Sigmoid colon (tissue), 7 donors: Measurements from ENCODE around the gene GSS. TPM values are rescaled to one million over a fixed set of nuclear protein-coding genes. Genes with fewer than 3 reads are reported as not detected.

Source experiments
- DNase-seq: peaks from one replicate; pipeline ENCODE4 v3.0.0-alpha.2; 2019
- H3K27ac ChIP-seq, 4 donors: fragments of 200-600 bp; sonication (generic); one replicate each; pipeline ENCODE4 v1.5.1; 2016 to 2019; ENCODE audit warnings: mild to moderate bottlenecking in 1 of 4
- H3K27me3 ChIP-seq, 3 donors: fragments of 200-600 bp; sonication (generic); one replicate each; pipeline ENCODE4 v1.5.1; 2019; ENCODE audit warnings: mild to moderate bottlenecking in 1 of 3
- H3K36me3 ChIP-seq, 4 donors: fragments of 200-600 bp; sonication (generic); one replicate each; pipeline ENCODE4 v1.5.1; 2016 to 2019
- H3K4me1 ChIP-seq, 4 donors: fragments of 200-600 bp; sonication (generic); one replicate each; pipeline ENCODE4 v1.5.1; 2017 to 2019
- H3K4me3 ChIP-seq, 4 donors: fragments of 200-600 bp; sonication (generic); one replicate each; pipeline ENCODE4 v1.5.1; 2017 to 2019; ENCODE audit warnings: mild to moderate bottlenecking in 2 of 4, moderate library complexity in 1 of 4
- H3K9me3 ChIP-seq, 4 donors: fragments of 200-600 bp in 3 of 4; sonication (generic) in 3 of 4; one replicate each; pipeline versions ENCODE4 v1.5.1 to v1.6.1; 2013 to 2019
- EP300 ChIP-seq, 4 donors: sonication (generic); formaldehyde crosslinking; IDR thresholded peaks; one replicate each; pipeline ENCODE4 v1.6.1; 2017; ENCODE audit warnings: antibody characterized with exemption in 4 of 4
- POLR2A ChIP-seq, 2 donors: fragments of 450-650 bp; IDR thresholded peaks; one replicate each; pipeline ENCODE4 v1.6.1; 2016; ENCODE audit warnings: antibody characterized with exemption in 2 of 2, mild to moderate bottlenecking in 2 of 2, moderate library complexity in 2 of 2
- POLR2AphosphoS5 ChIP-seq, 4 donors: sonication (generic); formaldehyde crosslinking; IDR thresholded peaks; one replicate each; pipeline ENCODE4 v1.6.1; 2017; ENCODE audit warnings: antibody characterized with exemption in 4 of 4
- WGBS, 2 donors: extraction: QIAGEN DNeasy Blood & Tissue Kit; methylation state at CpG; one replicate each; pipeline ENCODE4 v1.1.7; 2013; 5-methylcytosine and 5-hydroxymethylcytosine counted together
- intact Hi-C: fragments of 100-400 bp; cut with DNase I; formaldehyde crosslinking; loops from one replicate; pipeline ENCODE4 v1.15.1; 2023
- polyA plus RNA-seq, 3 donors: library from polyadenylated mRNA; stranded (reverse); fragments of 200-250 nt; gene quantifications; one replicate each; pipeline ENCODE4 v1.2.3, GENCODE V29; 2013
- total RNA-seq, 4 donors: library from RNA; depleted of rRNA; stranded (reverse); fragments of >200 nt; gene quantifications; one replicate each; pipeline ENCODE4 v1.1.0, GENCODE V29; 2016
- TF ChIP-seq, protein P1 (sequence below), 4 experiments: fragments of 450-650 bp in 3 of 4; fragments of 200-600 bp in 1 of 4; IDR thresholded peaks; one replicate each; pipeline ENCODE4 v1.5.1; 2016 to 2019; ENCODE audit warnings: antibody characterized with exemption in 4 of 4, mild to moderate bottlenecking in 3 of 4, moderate library complexity in 2 of 4
- donor health status: healthy with polysubstance abuse.
- donor health status: Bipolar disorder and iron deficiency.
- donor health status: healthy.

Gene GSS
- total and polyA plus RNA-seq, 7 donors = 22.9 to 80.7 (median 30.5) TPM

DNA sequence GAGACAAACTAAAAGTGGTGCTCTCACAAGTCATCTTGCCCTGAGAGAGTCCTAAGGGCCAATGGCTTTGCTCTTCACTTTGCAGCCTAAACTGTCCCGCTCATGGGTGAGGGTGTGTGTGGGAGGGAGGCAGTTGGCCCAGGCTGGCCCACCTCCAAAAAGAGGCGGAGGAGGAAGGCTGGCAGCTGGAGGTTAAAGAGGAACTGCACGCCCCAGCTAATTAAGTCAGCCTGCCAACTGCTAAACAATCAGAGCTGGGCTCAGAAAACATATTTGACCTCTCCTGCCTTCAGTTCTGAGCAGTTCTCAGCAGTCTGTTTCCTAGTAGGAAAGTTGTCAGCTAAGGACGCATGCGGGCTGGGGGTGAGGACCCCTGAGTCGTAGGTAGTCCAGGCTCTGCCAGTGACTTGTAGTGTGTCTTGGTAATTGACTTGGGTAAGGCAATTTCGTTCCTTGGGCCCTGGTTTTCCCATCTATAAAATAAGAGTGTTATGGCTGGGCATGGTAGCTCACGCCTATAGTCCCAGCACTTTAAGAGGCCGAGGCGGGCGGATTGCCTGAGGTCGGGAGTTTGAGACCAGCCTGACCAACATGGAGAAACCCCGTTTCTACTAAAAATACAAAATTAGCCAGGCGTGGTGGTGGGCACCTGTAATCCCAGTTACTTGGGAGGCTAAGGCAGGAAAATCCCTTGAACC, 17.0 kb downstream of the GSS start:
- Histone ChIP-seq H3K27me3 (no peaks in the 10 kb centered on the region), H3K27ac (peak overlapping the region in 2 of 4 donors; percentile 7 to 49), H3K4me3 (no peak overlapping the region), H3K4me1 (peaks cover 0 to 6% (median 0%) of the 10 kb centered on the region in 4 donors), H3K9me3 (no peaks in the 10 kb centered on the region), H3K36me3 (peaks cover 0 to 84% (median 10%) of the 10 kb centered on the region in 4 donors)
- WGBS, 2 donors = 20 to 53% methylated on average over 14 of the region's 14 CpGs
- DNase-seq = peak; percentile 73
- TF ChIP-seq POLR2A (IDR thresholded peaks at IDR 0.05) (no peak), EP300 (IDR thresholded peaks at IDR 0.05) (no peak), POLR2AphosphoS5 (IDR thresholded peaks at IDR 0.05) (no peak)
- TF ChIP-seq, protein P1, sequence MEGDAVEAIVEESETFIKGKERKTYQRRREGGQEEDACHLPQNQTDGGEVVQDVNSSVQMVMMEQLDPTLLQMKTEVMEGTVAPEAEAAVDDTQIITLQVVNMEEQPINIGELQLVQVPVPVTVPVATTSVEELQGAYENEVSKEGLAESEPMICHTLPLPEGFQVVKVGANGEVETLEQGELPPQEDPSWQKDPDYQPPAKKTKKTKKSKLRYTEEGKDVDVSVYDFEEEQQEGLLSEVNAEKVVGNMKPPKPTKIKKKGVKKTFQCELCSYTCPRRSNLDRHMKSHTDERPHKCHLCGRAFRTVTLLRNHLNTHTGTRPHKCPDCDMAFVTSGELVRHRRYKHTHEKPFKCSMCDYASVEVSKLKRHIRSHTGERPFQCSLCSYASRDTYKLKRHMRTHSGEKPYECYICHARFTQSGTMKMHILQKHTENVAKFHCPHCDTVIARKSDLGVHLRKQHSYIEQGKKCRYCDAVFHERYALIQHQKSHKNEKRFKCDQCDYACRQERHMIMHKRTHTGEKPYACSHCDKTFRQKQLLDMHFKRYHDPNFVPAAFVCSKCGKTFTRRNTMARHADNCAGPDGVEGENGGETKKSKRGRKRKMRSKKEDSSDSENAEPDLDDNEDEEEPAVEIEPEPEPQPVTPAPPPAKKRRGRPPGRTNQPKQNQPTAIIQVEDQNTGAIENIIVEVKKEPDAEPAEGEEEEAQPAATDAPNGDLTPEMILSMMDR (IDR thresholded peaks at IDR 0.05) = no peak
- intact Hi-C loops = no loop called here

DNA sequence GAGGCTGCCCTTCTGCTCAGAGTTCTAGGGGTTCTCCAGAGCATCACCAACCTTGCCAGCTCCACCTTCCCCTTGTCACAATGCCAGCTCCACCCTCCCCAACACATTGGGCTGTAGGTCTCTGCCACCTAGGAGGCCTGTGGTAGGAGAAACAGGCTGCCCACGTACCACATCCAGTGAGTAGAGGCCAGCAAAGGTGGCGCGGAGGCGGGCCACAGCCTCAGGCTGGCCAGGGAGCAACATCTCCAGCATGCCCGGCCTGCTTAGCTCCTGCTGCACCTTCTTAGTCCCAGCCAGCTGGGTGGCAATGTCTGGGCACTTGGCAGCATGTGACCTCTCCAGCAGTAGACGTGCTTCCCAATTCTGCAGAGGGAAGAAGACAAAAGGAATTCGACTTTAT, 23.8 kb downstream of the GSS start:
- WGBS, 2 donors = 91 to 95% methylated on average over 7 of the region's 7 CpGs
- TF ChIP-seq POLR2AphosphoS5 (IDR thresholded peaks at IDR 0.05) = no peak
- TF ChIP-seq POLR2A (IDR thresholded peaks at IDR 0.05) = no peak
- TF ChIP-seq, protein P1 (IDR thresholded peaks at IDR 0.05) = no peak
- TF ChIP-seq EP300 (IDR thresholded peaks at IDR 0.05) = no peak
- no peak overlapping the region for H3K27ac ChIP-seq
- H3K4me1 ChIP-seq = no peaks in the 10 kb centered on the region
- DNase-seq = no peak
- peaks cover 0 to 84% (median 15%) of the 10 kb centered on the region in 4 donors for H3K36me3 ChIP-seq
- no peak overlapping the region for H3K4me3 ChIP-seq
- no peaks in the 10 kb centered on the region for H3K9me3 ChIP-seq
- H3K27me3 ChIP-seq = no peaks in the 10 kb centered on the region
- intact Hi-C loops = no loop called here

DNA sequence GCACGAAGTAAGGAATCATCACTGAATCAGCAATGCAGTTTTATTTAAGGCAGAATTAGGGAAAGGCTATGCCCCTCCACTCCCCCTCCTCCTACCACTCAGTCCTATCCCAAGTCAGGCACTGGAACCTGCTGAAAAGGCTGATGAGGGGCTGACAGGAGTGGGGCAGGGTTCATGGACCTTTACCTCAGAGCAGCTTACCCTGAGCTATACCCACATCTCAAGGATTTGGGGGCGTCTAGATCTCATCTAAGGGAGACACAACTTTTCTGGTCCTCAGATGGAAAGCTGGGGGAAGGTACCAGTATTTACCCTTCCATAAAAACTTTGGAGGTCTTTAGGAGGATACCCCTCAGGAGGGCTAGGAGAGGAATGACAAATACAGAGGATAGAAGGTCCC, 27.2 kb downstream of the GSS start:
- Histone ChIP-seq H3K36me3 (peaks cover 0 to 88% (median 32%) of the 10 kb centered on the region in 4 donors), H3K4me1 (no peaks in the 10 kb centered on the region), H3K4me3 (no peak overlapping the region), H3K27me3 (no peaks in the 10 kb centered on the region), H3K27ac (no peak overlapping the region), H3K9me3 (no peaks in the 10 kb centered on the region)
- WGBS, 2 donors = 90 to 96% methylated on average over 2 of the region's 2 CpGs
- intact Hi-C loops = no loop called here
- no peak for TF ChIP-seq EP300 (IDR thresholded peaks at IDR 0.05)
- TF ChIP-seq, protein P1 (IDR thresholded peaks at IDR 0.05) = no peak
- no peak for TF ChIP-seq POLR2AphosphoS5 (IDR thresholded peaks at IDR 0.05)
- no peak for TF ChIP-seq POLR2A (IDR thresholded peaks at IDR 0.05)
- DNase-seq = no peak

DNA sequence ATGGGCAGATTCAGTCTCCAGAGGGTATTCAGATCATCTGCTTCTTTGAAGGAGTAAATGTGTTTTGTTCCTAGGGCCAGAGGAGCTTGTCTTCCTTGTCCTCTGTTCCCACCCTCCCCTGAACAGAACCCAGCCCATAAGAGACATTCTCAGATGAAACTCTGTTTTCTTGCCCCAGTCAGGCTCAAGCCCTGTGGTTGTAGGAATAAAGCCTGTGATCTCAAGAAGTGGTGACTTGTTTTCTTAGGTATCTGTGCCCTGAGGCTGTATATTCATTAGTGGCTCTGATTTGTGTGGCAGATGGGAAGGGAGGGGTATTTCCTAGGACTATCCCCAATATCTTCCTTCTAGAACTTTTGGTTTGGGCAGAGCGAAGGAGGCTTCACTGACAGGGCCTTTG, 27.9 kb downstream of the GSS start:
- 100% methylated on average over 1 of the region's 1 CpG for WGBS, 2 donors

More for the DNA sequence above, 27.9 kb downstream of the GSS start:
- no peak for DNase-seq
- H3K27me3 ChIP-seq = no peaks in the 10 kb centered on the region
- peaks cover 0 to 91% (median 35%) of the 10 kb centered on the region in 4 donors for H3K36me3 ChIP-seq
- no peak overlapping the region for H3K4me3 ChIP-seq
- intact Hi-C loops = no loop called here
- H3K4me1 ChIP-seq = peaks cover 0 to 5% (median 2%) of the 10 kb centered on the region in 4 donors
- no peak overlapping the region for H3K27ac ChIP-seq
- TF ChIP-seq EP300 (IDR thresholded peaks at IDR 0.05) = no peak
- no peak for TF ChIP-seq POLR2A (IDR thresholded peaks at IDR 0.05)
- TF ChIP-seq, protein P1 (IDR thresholded peaks at IDR 0.05) = no peak
- TF ChIP-seq POLR2AphosphoS5 (IDR thresholded peaks at IDR 0.05) = no peak
- no peaks in the 10 kb centered on the region for H3K9me3 ChIP-seq
